NCI-H1694 (cell line): Measurements from ENCODE around the gene WNT5A.

Source experiments
- DNase-seq: peaks from one replicate; lab custom pipeline; 2025; lab: John Stamatoyannopoulos, UW

WNT5A gene

DNA sequence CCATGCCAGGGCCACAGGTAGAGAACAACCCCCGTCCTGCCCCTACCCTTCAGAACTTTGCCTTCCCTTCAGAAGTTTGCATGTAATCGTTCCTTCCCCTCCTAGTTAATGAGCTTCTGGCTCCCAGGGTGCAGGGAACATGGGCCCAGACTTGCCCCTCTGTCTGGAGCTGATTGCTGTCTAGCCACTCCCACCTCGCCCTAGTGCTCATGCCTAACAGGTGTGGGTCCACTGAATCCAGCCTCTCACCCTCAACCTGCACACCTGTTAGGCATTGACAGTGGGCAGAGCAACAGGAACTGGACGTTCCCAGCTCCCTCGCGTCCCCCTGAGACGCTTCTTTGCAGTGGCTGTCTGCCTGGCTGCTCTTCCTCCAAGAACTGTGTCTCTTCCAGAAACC is 40.3 kb downstream of the WNT5A start:
- no peak for DNase-seq

DNA sequence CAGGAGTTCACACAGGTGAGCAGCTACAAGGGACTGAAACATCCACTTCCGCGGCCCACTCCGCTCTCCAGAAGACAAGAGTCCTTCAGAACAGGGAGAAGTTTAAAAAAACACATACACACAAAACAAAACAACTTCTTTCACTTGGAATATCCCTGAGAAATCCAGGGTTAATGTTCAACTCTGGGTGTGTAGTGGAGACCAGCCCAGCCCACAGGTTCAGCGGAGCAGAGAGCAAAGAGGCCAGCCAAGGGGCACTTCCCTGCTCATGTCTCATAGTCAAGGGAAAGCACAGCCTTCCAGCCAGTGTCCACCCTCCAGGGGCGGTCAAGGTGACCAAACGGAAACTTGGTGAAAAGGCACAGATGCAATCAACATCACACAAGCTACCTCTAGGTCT is 41.6 kb downstream of the WNT5A start:
- DNase-seq: no peak

DNA sequence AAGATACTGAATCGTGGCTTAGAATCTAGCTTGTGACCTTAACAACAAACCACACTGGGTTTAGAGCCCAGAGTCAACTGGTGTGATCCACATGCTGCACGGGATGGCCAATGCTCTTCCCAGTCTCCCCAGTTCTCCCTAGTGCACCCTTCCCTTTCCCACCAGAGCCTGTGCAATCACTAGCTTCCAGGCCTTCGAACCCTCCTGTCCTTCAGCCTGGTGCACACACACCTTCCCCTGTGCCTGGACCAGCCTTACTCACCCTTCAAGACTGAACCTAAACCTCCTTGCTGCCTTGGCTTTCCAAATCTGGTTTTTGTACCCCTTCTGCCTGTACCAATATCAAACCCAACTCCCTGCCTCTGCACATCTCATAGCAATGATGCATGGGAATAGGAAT is 43.8 kb downstream of the WNT5A start:
- DNase-seq: no peak

DNA sequence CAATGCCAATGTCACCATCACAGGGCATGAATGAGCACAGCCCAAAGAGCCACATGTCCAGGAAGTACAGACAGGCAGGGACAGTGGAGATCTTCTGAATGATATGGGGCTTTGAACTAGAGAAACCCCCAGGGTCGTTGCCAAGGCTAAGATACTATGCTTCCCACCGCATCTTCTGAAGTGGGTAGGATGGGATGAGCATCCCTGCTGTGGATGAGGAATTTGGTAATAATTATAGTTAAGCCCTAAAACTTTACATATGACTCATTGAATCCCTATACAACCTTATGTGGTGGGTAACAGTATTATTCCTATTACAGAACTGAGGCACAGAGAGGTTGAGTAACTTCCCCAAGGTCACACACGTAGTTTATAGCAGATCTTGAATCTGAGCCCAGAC is 44.2 kb downstream of the WNT5A start:
- no peak for DNase-seq

DNA sequence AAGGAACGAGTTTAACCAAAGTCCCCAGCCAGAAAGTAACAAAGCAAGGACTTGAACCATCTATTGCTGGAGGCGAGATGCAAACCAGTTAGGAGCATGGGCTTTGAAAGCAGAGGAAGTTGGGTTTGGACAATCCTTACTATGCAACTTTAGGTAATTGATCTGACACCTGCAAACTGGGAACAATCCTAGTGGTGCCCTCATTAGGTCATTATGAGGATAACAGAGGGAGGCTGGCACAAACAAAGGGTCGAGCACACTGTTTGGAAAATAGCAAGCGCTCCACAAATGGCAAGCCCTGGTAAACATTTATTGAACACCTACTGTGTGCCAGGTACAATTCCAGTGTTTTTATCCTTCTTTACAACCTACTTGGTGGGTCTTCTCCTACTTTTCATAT is 45.6 kb downstream of the WNT5A start:
- DNase-seq: no peak

DNA sequence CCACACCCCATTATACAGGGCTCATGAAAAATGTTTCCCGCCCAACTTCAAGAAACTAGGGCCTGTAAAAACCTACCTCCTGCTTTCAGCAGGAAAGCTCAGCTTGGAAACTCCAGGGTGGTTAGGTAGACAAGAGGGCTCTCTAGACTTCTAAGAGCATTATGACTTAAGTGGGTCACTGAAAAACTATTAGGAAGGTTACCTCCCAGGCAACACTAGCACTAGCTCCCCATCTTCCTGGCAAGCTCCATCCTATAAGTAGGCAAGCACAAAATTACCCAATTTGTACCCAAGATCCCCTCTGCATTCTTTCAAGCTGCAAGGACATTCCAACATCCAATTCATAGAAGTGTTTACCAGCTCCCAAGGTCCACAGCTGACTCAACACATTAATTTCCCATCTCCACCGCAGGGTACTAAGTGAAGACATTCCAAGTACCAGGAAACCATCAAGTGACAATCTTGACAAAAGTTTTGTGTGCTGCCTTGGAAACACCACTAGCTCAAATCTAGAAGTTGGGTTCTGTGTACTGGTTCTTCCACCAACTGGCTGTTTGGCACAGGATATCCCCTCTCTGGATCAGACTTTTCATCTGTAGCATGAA is 46.9 kb downstream of the WNT5A start:
- no peak for DNase-seq

DNA sequence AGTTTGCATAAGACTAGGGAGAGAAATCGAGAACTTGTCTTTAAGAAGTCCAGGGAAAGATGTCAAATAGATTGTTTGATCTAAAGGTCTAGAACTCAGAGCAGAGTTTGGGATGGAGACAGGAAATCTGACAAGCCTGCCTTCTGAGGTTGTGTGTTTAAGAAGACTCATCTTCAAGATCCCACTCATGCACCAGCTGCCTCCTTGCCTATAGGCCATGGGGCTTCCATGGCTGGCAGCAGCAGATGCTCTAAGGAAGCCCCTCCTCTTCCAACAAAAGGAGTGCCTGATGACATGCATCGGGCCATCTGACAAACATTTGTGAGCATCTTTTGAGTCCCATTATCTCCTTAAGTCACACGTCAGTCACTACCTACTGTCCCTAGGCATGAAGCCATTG is 47.4 kb downstream of the WNT5A start:
- no peak for DNase-seq

DNA sequence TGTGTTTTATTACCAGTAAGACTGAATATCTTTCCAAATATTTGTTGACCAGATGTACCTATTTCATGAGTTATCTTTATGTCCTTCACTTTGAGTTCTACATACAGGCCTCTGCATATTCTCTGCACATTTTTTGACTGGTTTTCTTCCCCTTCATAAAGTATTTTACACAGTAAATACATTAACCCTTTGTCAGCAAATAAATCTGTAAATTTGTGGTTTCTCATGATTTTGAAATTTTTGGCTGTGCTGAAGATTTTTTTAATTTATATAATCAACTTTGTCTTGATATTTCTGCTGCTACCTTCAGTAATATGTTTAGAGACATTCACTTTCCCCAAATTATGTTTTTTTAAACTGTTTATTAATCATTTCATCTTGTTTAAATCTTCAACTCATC is 50.5 kb downstream of the WNT5A start:
- no peak for DNase-seq

DNA sequence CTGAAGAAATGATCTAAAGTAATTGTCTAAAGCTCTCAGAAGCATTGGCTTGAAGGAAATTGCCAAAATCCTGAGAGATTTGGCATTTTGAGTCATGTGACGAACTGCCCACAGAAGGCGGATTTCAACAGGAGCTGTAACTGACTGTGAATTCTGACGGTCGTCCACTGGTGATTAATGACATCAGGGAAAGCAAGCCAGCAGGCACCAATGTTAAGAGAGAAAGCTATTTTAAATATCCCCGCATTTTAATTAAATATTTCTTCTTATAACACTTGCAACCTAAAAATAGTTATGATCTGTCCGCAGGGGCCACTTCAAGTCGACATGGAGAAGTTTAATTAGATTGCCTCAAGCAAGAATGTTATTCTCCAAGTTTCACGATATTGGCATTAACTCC is 51.6 kb downstream of the WNT5A start:
- DNase-seq: no peak

DNA sequence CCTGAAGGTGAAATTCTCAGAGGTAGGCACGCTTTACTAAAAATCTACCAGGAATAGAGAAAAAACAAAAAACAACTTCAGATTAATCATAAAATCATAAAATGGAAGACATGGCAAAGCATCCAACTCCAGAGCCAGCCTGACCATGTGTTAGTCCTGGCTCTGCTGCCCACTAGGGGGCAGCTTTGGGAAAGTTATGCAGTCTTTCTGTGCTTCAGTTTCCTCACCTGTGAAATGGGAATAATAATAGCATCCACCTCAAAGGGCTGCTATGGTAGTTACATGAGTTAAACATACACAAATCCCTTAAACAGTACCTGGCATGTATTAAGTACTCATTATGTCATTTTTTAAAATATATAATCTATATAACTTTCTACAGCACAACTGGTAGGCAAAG is 52.3 kb downstream of the WNT5A start:
- DNase-seq: no peak

DNA sequence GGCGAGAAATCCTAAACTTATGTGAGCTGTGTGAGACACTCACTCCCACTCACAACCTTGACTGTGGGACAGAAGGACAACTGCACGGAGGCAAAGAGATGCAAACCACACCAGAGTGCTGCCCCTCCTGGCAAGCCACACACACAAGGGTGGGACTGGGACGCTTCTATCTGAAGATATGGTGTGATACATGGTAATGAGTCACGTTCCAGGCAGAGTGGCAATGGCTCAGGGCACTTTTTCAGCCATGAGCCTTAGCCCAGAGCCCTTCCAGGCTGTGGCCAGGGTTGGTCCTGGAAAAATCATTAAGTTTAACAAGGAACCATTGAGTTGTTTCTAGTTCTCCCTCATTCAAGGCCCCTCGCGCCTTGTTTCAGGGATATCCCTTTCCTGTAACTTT is 56.1 kb downstream of the WNT5A start:
- no peak for DNase-seq

DNA sequence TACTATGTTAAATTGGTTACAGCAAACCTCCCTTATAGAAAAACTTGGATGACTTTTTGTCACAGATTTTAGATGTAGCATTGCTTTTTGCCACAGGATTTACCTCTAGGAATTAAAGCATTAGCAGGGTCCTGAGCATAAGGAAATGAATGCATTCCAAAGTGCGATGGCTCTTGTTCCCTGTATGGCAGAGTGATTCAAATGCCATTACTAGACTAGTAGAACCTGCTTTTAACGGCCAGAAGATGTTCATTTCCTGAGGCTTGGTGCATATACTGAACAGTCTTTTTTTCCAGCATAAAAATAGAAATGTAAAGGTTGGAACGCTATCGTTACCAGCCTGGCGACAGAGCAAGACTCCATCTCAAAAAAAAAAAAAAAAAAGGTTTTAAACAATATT is 59.4 kb downstream of the WNT5A start:
- no peak for DNase-seq

DNA sequence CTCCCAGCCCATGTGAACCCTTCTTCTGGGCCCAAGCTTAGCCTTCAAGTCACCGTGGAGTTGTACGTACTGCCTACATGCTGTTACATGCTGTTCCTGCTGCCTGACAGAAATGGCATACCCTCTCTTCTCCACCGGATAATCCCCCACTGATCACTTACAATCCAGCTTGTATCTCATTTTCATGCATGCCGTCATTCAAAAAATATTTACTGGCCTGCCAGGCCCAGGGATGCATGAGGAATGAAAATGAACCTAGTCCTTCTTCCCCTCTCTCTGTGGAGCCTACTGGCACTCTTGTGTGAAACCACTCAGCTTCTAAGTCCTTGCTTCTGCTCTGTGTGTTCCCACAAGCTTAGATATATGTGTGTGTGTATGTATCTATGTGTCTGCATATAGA is 60.6 kb downstream of the WNT5A start:
- no peak for DNase-seq

DNA sequence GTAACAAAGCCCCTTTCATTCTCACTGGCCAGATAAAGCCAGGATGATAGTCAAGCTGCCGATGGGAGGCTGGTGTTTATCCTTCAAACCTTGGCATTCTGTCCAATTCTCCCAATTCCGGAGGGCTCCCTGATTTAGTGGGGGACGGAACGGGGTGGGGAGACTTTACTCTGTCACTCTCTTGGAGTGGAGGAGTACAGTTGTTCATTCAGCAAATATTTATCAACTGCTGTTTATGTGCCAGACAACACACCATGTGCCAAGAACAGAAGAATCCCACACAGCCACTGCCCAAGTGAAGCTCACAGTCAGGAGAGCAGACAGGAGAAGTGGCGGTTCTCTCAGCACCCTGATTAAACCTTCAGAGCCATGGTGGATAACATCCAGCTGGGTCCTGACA is 63.3 kb downstream of the WNT5A start:
- DNase-seq: no peak

DNA sequence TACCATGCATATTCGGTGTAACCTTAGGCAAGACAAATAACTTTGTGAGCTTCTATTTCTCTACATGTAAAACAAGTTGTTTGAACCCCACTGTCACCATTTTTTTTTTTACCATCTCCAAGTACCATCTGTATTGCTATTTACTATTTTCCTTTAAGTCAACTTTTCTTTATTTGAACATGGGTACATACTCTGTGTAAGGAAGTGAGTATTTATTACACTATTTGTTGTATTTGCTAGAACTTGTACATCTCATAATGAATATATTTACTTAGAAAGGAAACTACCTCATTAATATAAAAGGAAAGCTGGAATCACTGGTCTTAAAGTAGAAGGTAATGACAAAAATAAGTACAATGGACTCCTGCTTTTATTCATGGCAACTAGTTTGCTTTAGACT is 69.9 kb downstream of the WNT5A start:
- DNase-seq: no peak

DNA sequence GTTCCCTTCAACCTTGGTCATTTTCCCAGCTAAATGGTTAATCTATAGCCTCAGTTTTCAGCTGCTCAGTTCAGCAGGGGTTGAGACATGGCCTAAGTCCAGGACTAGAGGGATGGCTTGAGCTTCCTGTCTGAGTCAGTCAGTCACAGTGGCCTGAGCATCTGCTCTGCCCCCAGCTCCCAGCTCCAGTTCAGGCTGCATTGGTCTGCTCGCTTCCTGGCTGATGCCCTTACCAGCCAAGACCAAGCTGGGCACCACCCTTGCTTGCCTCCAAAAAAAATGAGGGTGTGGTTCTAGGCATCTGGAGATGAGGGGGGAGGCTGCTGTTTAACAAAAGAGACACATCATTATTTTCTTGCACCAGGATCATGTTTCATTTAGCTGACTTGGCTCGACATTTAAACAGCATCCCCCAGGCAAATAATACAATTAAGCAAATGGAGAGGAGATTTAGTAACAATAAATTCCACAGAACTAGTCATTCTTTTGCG is 70.7 kb downstream of the WNT5A start:
- DNase-seq: no peak
